Fibroblast of the aortic adventitia (primary cell): ENCODE measurements around the gene HMCN2. TPM values are rescaled to one million over a fixed set of nuclear protein-coding genes. Genes with fewer than 3 reads are reported as not detected.

Experiments used
- DNase-seq: peaks from one replicate; pipeline ENCODE4 v3.0.0-alpha.2; 2010; ENCODE audit warnings: low read depth
- H3K4me3 ChIP-seq: 2 replicates; pipeline ENCODE4 v1.5.1; 2011; ENCODE audit warnings: low read depth, mild to moderate bottlenecking, control low read depth, low read length, moderate library complexity
- total RNA-seq: library from RNA; depleted of rRNA; stranded (reverse); fragments of >200 nt; gene quantifications from 2 replicates; pipeline ENCODE4 v1.2.3, GENCODE V29; 2012; ENCODE audit warnings: low replicate concordance
- TF ChIP-seq, protein P1 (sequence below): IDR thresholded peaks from 2 replicates; pipeline ENCODE4 v1.5.1; 2011; ENCODE audit warnings: mild to moderate bottlenecking, low read length, control low read depth, inconsistent platforms; ENCODE audit not compliant: insufficient read depth

HMCN2 gene
- total RNA-seq, 1 donor, result not detected

DNA sequence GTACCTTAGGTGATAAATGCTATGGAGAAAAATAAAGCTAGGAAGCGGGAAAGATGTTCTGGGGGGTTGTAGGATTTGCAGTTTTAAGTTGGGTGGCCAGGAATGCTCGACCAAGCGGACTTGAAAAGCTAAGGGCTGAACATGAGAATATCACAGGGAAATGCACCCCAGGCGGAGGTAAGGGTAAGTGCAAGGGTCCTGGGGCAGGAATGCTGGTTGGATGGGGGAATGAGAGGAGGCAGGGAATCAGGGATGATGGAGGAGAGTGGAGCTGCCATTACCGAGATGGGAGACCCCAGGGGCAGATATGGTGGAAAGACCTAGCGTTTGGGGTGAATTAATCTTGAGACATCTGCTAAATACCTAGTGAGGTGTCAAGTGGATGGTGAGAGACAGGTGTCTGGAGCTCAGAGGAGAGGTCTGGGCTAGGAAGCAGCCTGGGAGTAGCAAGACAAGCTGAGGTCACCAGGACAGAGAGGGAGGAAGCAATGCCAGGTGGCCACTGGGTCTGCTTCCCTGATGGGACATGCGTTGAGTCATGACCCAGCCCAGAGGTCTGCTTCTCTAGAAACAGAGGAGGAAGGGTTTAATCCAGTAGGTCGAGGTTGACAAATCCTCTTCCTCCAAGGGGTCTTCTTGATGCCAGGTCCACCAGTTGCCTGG lies 101.5 kb downstream of the HMCN2 start:
- no peak overlapping the region for H3K4me3 ChIP-seq
- TF ChIP-seq, protein P1, sequence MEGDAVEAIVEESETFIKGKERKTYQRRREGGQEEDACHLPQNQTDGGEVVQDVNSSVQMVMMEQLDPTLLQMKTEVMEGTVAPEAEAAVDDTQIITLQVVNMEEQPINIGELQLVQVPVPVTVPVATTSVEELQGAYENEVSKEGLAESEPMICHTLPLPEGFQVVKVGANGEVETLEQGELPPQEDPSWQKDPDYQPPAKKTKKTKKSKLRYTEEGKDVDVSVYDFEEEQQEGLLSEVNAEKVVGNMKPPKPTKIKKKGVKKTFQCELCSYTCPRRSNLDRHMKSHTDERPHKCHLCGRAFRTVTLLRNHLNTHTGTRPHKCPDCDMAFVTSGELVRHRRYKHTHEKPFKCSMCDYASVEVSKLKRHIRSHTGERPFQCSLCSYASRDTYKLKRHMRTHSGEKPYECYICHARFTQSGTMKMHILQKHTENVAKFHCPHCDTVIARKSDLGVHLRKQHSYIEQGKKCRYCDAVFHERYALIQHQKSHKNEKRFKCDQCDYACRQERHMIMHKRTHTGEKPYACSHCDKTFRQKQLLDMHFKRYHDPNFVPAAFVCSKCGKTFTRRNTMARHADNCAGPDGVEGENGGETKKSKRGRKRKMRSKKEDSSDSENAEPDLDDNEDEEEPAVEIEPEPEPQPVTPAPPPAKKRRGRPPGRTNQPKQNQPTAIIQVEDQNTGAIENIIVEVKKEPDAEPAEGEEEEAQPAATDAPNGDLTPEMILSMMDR, result no peak
- no peak for DNase-seq

DNA sequence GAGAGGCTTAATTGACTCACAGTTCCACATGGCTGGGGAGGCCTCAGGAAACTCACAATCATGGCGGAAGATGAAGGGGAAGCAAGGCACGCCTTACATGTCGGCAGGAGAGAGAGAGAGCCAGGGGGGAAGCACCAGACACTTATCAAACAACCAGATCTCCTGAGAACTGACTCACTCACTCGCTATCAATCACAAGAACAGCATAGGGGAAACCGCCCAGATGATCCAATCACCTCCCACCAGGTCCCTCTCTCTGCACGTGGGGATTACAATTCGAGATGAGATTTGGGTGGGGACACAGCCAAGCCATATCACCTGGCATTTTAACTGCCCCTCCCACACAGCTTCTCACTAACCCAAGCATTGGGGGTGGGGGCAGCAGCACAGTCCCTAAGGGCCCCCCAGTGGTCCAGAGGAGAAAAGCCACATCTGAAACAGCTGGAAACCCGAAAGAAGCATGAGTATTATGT lies 103.1 kb downstream of the HMCN2 start:
- H3K4me3 ChIP-seq, result no peak overlapping the region
- DNase-seq, result no peak
- TF ChIP-seq, protein P1, result peak; percentile 13

DNA sequence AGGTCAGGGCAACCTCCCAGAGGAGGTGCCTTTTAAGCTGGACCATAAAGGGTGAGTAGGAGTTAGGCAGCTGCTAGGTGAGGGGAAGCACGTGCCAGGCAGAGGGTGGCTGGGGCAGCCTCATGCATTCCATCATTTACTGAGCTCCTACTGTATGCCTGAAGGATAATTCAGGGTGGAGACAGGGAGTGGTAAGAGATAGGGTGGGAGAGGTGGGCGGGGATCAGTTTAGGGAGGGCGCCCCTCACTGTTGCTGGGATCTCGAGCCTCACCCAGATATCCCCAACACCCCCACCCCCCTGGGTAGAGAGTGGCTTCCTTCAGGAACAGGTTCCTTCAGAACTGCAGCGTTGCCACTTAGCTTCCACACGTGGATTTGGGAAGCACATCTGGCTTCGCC lies 104.7 kb downstream of the HMCN2 start:
- H3K4me3 ChIP-seq, result no peak overlapping the region
- no peak for DNase-seq
- TF ChIP-seq, protein P1, result no peak

DNA sequence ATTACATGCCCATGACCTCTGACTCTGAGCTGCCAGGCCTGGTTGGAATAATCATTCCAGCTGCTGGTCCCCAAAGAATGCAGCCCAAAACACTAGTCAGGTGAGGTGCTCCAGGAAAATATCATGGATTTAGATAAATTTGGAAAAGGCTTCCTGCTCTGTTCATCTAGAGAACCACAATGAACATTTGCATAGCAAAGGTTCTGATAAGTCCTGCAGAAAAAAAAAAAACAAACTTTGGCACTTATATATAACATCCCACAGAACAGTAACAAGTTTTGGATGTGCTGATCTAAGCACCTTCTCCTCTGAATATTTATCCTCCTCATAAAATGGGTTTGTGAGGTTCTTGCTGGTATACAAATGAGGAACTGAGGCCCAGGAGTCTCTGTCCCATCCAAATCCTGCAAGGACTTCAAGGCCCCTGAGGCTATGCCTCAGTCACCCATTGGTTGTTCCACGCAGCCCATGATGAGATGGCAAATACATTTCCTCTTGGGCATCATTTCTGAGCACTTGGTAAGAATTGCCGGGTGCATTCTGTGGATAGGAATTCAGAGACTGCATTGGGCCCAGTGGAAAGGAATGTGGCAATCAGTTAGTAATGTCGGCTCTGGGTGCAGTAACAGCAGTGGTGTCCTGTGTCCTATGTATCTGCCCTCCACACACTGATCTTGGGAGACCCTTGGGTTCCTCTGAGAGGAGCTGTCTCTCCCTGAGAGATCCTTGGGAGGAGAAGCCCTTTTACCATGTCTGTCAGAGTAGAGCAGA lies 105.8 kb downstream of the HMCN2 start:
- DNase-seq, result no peak
- TF ChIP-seq, protein P1, result no peak
- no peak overlapping the region for H3K4me3 ChIP-seq

DNA sequence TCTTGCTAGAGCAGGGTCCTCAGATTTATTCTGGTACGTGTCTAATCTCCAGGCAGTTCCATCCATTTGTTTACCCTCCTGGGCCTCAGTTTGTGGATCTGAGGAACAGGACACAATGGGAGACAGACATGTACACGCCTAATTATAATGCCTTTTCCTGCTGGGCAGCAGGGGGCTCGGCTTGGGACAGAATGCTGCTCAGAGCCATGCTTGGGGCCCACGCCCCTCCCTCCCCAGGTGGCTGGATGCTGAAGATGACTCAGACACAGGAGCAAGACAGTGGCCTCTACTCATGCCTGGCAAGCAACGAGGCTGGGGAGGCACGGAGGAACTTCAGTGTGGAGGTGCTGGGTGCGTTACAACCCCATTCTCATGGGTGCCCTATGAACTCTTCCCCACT lies 106.5 kb downstream of the HMCN2 start:
- no peak overlapping the region for H3K4me3 ChIP-seq
- DNase-seq, result no peak
- TF ChIP-seq, protein P1, result no peak

DNA sequence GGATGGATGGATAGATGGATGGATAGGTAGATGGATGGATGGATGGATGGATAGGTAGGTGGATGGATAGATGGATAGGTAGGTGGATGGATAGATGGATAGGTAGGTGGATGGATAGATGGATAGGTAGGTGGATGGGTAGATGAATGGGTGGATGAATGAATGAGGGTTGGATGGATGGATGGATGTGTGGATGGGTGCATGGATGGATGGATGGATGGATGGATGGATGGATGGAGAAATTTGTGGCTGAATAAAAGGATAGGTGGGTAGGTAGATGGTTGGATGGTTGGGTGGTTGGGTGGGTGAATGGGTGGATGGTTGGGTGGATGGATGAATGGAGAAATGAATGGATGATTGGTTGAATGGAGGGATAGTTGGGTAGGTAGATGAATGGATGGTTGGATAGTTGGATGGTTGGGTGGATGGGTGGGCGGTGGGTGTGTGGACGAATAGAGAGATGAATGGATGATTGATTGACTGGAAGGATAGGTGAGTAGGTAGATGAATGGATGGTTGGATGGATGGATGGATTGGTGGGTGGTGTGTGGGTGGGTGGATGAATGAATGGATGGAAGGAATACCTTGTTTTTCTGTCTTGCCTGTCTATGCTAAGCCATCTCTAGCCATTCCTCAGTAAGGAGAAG lies 108.2 kb downstream of the HMCN2 start:
- DNase-seq, result no peak
- no peak overlapping the region for H3K4me3 ChIP-seq
- TF ChIP-seq, protein P1, result no peak
